ENCODE results near the gene PPP1R14C.
"Not testable (repeated sequence)": the region's sequence is repeated elsewhere in the genome, so short reads cannot be mapped to it uniquely, and the experiment has no call there.

Gene PPP1R14C

GRCh38 chr6:150233843-150234269 lies 91.0 kb downstream of the PPP1R14C start:
- ATAC-seq: no peak
- Mint-ChIP-seq H3K27ac (no peak overlapping the region), H3K27me3 (peaks cover 22% of the 10 kb centered on the region), H3K4me3 (no peak overlapping the region), H3K9me3 (peaks cover 0 to 7% of the 10 kb centered on the region in 2 donors), H3K4me1 (peaks cover 4% of the 10 kb centered on the region)
- no peak for DNase-seq

- Mint-ChIP-seq H3K27ac (no peak overlapping the region), H3K9me3 (peaks cover 4 to 7% of the 10 kb centered on the region in 2 donors), H3K4me1 (peaks cover 4% of the 10 kb centered on the region), H3K4me3 (no peak overlapping the region), H3K27me3 (peaks cover 15% of the 10 kb centered on the region)
- ATAC-seq (no peak), DNase-seq (no peak)
These were observed 92.4 kb downstream of the PPP1R14C start for GRCh38 chr6:150235218-150235617.

GRCh38 chr6:150236114-150236513 lies 93.3 kb downstream of the PPP1R14C start:
- peaks cover 4 to 7% of the 10 kb centered on the region in 2 donors for H3K9me3 Mint-ChIP-seq
- H3K27me3 Mint-ChIP-seq: peaks cover 9% of the 10 kb centered on the region
- no peak overlapping the region for H3K4me3 Mint-ChIP-seq
- peak overlapping the region in 1 of 2 donors; percentile 28 for H3K27ac Mint-ChIP-seq
- no peak for DNase-seq
- H3K4me1 Mint-ChIP-seq: peaks cover 4% of the 10 kb centered on the region
- no peak for ATAC-seq

GRCh38 chr6:150236544-150236943 lies 93.7 kb downstream of the PPP1R14C start:
- H3K27me3 Mint-ChIP-seq: peaks cover 9% of the 10 kb centered on the region
- H3K4me3 Mint-ChIP-seq: no peak overlapping the region
- ATAC-seq: no peak
- DNase-seq: no peak
- H3K27ac Mint-ChIP-seq: peak overlapping the region in 1 of 2 donors; percentile 28
- H3K4me1 Mint-ChIP-seq: peaks cover 6% of the 10 kb centered on the region
- H3K9me3 Mint-ChIP-seq: peaks cover 4 to 7% of the 10 kb centered on the region in 2 donors

- Mint-ChIP-seq H3K27ac (no peak overlapping the region), H3K4me1 (peaks cover 14% of the 10 kb centered on the region), H3K27me3 (peaks cover 9% of the 10 kb centered on the region), H3K4me3 (no peak overlapping the region), H3K9me3 (peaks cover 4 to 6% of the 10 kb centered on the region in 2 donors)
- no peak for ATAC-seq
- no peak for DNase-seq
These were observed 94.8 kb downstream of the PPP1R14C start for GRCh38 chr6:150237626-150238025.

GRCh38 chr6:150238336-150238741 lies 95.5 kb downstream of the PPP1R14C start:
- Mint-ChIP-seq H3K27ac (no peak overlapping the region), H3K4me1 (peaks cover 9% of the 10 kb centered on the region), H3K27me3 (peaks cover 9% of the 10 kb centered on the region), H3K9me3 (peaks cover 0 to 4% of the 10 kb centered on the region in 2 donors), H3K4me3 (no peak overlapping the region)
- ATAC-seq: no peak
- DNase-seq: no peak

GRCh38 chr6:150238846-150239407 lies 96.1 kb downstream of the PPP1R14C start:
- Mint-ChIP-seq H3K9me3 (peaks cover 0 to 4% of the 10 kb centered on the region in 2 donors), H3K27me3 (peaks cover 9% of the 10 kb centered on the region), H3K4me3 (no peak overlapping the region), H3K27ac (no peak overlapping the region), H3K4me1 (peaks cover 9% of the 10 kb centered on the region)
- ATAC-seq (no peak), DNase-seq (no peak)

- DNase-seq: peak; percentile 39 to 65
- H3K27me3 Mint-ChIP-seq, H3K9me3 Mint-ChIP-seq, H3K4me1 Mint-ChIP-seq: not testable (repeated sequence)
- ATAC-seq: peak; percentile 91
- H3K27ac Mint-ChIP-seq: peak overlapping the region in 1 of 2 donors; percentile 5
- peak overlapping the region in 1 of 2 donors; percentile 3 for H3K4me3 Mint-ChIP-seq
These were observed 98.9 kb downstream of the PPP1R14C start for GRCh38 chr6:150241756-150242155.

GRCh38 chr6:150243620-150244314 lies 100.9 kb downstream of the PPP1R14C start:
- peaks cover 9% of the 10 kb centered on the region for H3K4me1 Mint-ChIP-seq
- DNase-seq (no peak), ATAC-seq (no peak)
- H3K27ac Mint-ChIP-seq: no peak overlapping the region
- H3K27me3 Mint-ChIP-seq: no peaks in the 10 kb centered on the region
- H3K4me3 Mint-ChIP-seq: no peak overlapping the region
- H3K9me3 Mint-ChIP-seq: peaks cover 0 to 13% of the 10 kb centered on the region in 2 donors

GRCh38 chr6:150245148-150245935 lies 102.5 kb downstream of the PPP1R14C start:
- Mint-ChIP-seq H3K4me3 (no peak overlapping the region), H3K27me3 (peaks cover under 1% of the 10 kb centered on the region), H3K9me3 (peaks cover 0 to 11% of the 10 kb centered on the region in 2 donors), H3K4me1 (peaks cover 9% of the 10 kb centered on the region), H3K27ac (no peak overlapping the region)
- DNase-seq: no peak
- no peak for ATAC-seq

GRCh38 chr6:150247803-150248202 lies 105.0 kb downstream of the PPP1R14C start:
- H3K4me1 Mint-ChIP-seq: peaks cover 3% of the 10 kb centered on the region
- peaks cover 14% of the 10 kb centered on the region for H3K27me3 Mint-ChIP-seq
- ATAC-seq (no peak), DNase-seq (no peak)
- no peak overlapping the region for H3K27ac Mint-ChIP-seq
- peaks cover 7 to 11% of the 10 kb centered on the region in 2 donors for H3K9me3 Mint-ChIP-seq
- H3K4me3 Mint-ChIP-seq: no peak overlapping the region

GRCh38 chr6:150248300-150248699 lies 105.5 kb downstream of the PPP1R14C start:
- ATAC-seq (peak; percentile 57), DNase-seq (no peak)
- Mint-ChIP-seq H3K27me3 (peaks cover 19% of the 10 kb centered on the region), H3K4me1 (peaks cover 8% of the 10 kb centered on the region), H3K9me3 (peaks cover 7 to 11% of the 10 kb centered on the region in 2 donors), H3K4me3 (no peak overlapping the region), H3K27ac (no peak overlapping the region)

GRCh38 chr6:150249261-150249660 lies 106.4 kb downstream of the PPP1R14C start:
- DNase-seq (no peak), ATAC-seq (no peak)
- Mint-ChIP-seq H3K27ac (no peak overlapping the region), H3K4me3 (no peak overlapping the region), H3K27me3 (peaks cover 28% of the 10 kb centered on the region), H3K9me3 (peaks cover 7 to 11% of the 10 kb centered on the region in 2 donors), H3K4me1 (peaks cover 12% of the 10 kb centered on the region)

- no peak overlapping the region for H3K4me3 Mint-ChIP-seq
- no peak overlapping the region for H3K27ac Mint-ChIP-seq
- peaks cover 14% of the 10 kb centered on the region for H3K4me1 Mint-ChIP-seq
- DNase-seq (no peak), ATAC-seq (no peak)
- peaks cover 7 to 11% of the 10 kb centered on the region in 2 donors for H3K9me3 Mint-ChIP-seq
- H3K27me3 Mint-ChIP-seq: peaks cover 35% of the 10 kb centered on the region
These were observed 108.0 kb downstream of the PPP1R14C start for GRCh38 chr6:150250826-150251225.

- ATAC-seq: no peak
- H3K27ac Mint-ChIP-seq: no peak overlapping the region
- H3K27me3 Mint-ChIP-seq: peaks cover 44% of the 10 kb centered on the region
- peaks cover 23% of the 10 kb centered on the region for H3K4me1 Mint-ChIP-seq
- no peak for DNase-seq
- H3K4me3 Mint-ChIP-seq: no peak overlapping the region
- H3K9me3 Mint-ChIP-seq: peaks cover 7 to 11% of the 10 kb centered on the region in 2 donors
These were observed 108.8 kb downstream of the PPP1R14C start for GRCh38 chr6:150251566-150252186.

Data from stimulated activated naive CD8-positive, alpha-beta T cell treated with anti-CD3 and anti-CD28 coated beads, Interleukin-15, amount 100 ng/mL, for 72 hours (primary cell).